Fibroblast of lung (primary cell): ENCODE measurements around the gene SYT11.

ENCODE experiments used
- CTCF ChIP-seq, 2 donors: IDR thresholded peaks in 1 of 2; conservative IDR thresholded peaks in 1 of 2; 1 replicate in 1 of 2; 2 replicates in 1 of 2; pipeline ENCODE4 v1.5.1; 2011 to 2012; ENCODE audit warnings: low read length in 2 of 2, control low read depth in 1 of 2, inconsistent platforms in 1 of 2, low read depth in 1 of 2, mild to moderate bottlenecking in 1 of 2
- EZH2 ChIP-seq: IDR thresholded peaks from 2 replicates; pipeline ENCODE4 v1.5.1; 2012; ENCODE audit warnings: low read length, control low read depth, mild to moderate bottlenecking; ENCODE audit errors: missing control alignments

- TF ChIP-seq CTCF (conservative IDR thresholded peaks at IDR 0.05 in 1 of 2, IDR thresholded peaks at IDR 0.05 in 1 of 2; ENCODE audit: low read depth in 1 of 2, low read length in 2 of 2) = no peak
- no peak for TF ChIP-seq EZH2
These were observed 24.9 kb downstream of the SYT11 start for GRCh38 chr1:155884031-155884960.
